ENCODE data around the gene KCNQ5.

The KCNQ5 gene

DNA sequence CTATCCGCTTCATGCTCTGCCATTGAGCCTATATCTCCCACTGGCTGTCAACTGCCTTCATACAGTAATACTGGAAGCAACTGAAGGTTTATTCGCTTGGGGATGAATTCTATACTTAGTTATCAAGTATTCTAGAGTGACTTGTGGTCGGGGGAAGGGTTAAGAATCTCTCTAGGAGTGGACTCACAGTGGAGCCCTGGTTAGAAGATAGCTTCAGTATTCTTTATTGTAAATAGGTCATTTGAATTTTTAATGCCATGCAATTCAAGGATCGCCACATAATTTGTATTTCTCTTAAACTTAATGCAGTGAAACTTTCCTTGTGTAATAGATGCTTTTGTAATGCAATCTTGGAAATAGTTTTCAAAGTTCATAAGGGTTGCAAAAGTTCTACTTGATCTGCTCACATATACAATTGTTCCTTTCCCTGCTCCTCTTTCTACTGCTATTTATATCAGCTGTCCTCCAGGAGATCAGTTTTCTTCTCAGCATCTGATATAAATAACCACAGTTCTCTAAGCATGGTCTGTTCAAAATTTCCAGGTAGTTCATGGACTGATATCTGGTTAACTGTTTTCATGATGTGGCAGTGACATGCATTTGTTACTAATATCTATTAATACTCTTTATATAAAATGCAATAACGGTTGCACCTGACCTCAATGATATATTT lies 120.3 kb downstream of the KCNQ5 start:
- DNase-seq: no peak
- ATAC-seq: no peak

DNA sequence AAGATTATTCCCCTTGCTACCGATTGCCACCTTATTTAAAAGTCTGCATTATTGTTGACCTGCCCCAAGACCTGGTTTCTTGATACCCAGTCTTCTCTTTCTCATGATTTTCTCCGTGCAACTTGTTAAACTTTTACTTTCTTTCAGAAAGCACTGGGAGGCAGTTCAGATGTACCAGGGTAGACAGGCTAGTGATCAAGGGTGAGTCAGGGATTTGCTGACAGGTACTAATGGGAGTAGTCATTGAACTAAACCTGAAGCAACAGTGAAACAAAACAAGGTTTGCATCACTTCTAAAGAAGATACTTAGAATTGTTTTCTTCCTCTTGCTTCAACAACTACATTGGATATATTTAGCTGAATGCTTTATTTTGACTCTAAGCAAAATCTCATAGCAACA lies 124.4 kb downstream of the KCNQ5 start:
- ATAC-seq: no peak

GRCh38 chr6:72748759-72749158 lies 126.9 kb downstream of the KCNQ5 start:
- ATAC-seq (peak; percentile 94), DNase-seq (peak; percentile 59)

More for the DNA sequence above, 124.4 kb downstream of the KCNQ5 start:
- DNase-seq: no peak

GRCh38 chr6:72755752-72756151 lies 133.9 kb downstream of the KCNQ5 start:
- no peak for DNase-seq
- ATAC-seq: no peak

DNA sequence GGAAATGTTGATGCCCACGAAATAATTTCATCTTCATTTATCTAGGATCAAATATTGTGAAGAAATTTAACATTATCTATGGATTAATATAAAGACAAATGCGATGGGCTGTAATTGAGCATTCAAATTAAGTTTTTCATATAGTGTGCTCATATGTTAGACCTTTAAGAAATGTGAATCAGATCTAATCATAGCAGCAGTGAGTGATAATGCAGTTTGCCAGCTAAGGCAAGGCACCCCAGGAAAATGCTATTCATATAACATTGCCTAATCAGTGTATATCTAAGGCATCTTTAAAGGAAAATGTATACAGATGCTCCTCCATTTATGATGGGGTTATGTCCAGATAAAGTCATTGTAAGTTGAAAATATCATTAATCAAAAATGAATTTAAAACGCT lies 135.2 kb downstream of the KCNQ5 start:
- ATAC-seq: no peak
- DNase-seq: no peak

GRCh38 chr6:72757926-72758325 lies 136.1 kb downstream of the KCNQ5 start:
- DNase-seq (no peak), ATAC-seq (no peak)

DNA sequence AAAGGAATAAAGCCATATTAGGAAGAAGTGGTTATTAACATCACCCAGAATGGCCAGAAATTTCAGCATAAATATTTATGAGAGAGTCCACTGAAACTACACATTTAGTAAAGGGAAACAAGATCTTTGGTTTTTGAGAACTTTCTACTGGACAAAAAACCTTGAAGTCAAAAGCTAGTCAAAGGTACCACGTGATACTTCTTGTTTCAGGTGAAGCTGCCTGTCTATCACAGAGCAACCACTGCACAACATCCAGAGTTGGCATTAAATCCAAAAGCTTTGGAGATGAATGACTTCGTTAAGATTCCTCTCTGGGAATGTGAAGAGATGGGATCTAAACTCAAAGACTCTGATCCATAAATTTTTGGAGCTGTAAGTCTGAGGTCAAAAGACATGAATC lies 137.0 kb downstream of the KCNQ5 start:
- DNase-seq (no peak), ATAC-seq (no peak)

- ATAC-seq: no peak
- no peak for DNase-seq
Observed at GRCh38 chr6:72760114-72760793, 138.4 kb downstream of the KCNQ5 start.

DNA sequence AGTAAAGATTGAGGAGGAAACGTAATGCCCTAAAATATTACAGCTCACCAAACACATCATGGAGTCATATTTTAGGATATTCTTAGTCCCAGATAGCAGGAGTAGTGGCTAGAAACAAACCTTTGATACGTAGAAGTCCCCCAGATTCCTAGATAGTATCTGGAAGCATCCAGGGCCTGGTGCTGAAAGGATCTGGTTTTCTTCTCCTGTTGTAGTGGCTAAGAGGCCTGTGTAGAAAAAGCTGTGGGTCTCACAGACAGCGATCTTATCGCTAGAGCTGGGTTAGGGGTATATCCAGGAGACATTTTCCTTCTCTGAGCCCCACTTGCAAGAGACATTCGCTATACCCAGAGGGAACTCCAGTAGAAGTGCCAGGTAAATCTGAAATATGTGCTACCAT lies 139.9 kb downstream of the KCNQ5 start:
- DNase-seq: no peak
- ATAC-seq: no peak

- DNase-seq (no peak), ATAC-seq (no peak)
Observed at GRCh38 chr6:72769459-72770125, 147.7 kb downstream of the KCNQ5 start.

- ATAC-seq (no peak), DNase-seq (no peak)
Observed at GRCh38 chr6:72770959-72771358, 149.1 kb downstream of the KCNQ5 start.

- ATAC-seq (no peak), DNase-seq (no peak)
Observed at GRCh38 chr6:72776456-72776855, 154.6 kb downstream of the KCNQ5 start.

DNA sequence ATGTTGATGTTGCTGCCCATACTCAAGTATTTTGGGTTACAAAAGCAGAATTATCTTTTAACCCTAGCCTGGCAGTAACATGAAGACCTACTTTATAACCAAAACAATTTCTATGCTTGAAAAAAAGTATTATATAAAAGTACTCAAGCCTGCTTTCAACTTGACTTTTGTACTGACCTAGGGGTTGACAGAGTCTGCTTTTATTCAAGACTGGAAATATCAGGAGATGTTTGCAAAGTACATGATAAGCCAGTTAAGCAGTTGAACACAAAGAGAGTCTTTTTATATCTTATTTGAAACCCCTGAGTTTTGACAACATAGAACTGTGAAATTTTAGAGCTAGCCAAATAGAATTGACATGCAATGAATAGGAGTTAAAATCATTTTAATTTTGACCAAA lies 159.8 kb downstream of the KCNQ5 start:
- DNase-seq (no peak), ATAC-seq (no peak)

DNA sequence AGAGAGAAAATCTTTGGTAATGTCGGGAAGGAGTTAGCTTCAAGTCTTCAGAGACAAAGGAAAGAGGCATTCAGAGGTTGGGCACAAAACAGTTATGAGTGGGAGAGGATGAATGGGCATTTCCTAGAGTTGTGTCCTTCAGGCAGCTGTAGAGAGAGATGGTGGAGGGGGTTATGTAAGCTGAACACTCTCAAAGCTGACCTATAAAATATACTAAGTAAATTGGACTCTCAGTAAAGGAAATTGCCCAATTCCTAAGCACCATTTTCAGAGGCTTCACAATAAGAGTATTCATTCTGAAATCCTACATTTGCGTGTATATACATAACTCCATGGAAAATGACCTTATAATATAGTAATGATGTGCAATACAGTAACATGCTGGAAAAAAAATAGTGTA lies 161.2 kb downstream of the KCNQ5 start:
- no peak for ATAC-seq

DNA sequence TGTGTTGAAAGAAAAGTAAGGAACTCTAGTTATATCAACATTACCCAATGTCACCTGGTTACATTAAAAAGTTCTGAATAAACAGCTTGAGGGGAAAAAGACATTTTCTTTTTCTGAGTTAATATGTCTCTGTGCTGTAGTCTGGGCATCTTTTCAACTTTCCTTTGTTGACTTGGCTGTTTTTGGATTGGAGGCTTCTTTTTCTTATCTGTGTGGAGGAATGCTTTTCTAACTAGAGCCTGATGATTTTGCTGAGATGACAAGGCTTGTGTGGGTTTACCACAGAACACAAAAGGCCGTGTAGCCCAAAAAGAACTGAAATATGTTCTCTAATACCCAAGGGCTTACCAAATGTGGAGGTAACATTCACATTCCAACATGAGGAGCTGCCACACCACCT lies 161.8 kb downstream of the KCNQ5 start:
- DNase-seq: no peak

More for the DNA sequence above, 161.2 kb downstream of the KCNQ5 start:
- no peak for DNase-seq

GRCh38 chr6:72784071-72784470 lies 162.2 kb downstream of the KCNQ5 start:
- ATAC-seq (no peak), DNase-seq (no peak)

More for the DNA sequence above, 161.8 kb downstream of the KCNQ5 start:
- no peak for ATAC-seq

DNA sequence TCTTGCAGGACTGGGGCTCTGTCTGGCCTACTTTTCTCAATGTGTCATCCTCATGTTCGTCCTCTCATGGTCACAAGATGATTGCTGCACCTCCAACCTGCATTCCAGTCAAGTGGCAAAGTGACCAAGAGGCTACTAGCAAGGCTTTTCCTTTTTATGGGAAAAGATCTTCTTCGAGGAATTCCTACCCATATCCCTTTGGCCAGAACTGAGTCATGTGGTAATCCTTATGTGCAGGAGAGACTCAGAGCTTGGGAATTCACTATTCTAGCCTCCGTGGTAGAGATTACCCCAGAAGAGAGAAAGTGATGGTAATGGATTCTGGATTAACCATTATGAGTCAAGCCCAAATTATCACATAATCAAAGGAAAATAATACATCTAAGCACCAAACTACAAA lies 162.7 kb downstream of the KCNQ5 start:
- ATAC-seq: no peak
- no peak for DNase-seq

DNA sequence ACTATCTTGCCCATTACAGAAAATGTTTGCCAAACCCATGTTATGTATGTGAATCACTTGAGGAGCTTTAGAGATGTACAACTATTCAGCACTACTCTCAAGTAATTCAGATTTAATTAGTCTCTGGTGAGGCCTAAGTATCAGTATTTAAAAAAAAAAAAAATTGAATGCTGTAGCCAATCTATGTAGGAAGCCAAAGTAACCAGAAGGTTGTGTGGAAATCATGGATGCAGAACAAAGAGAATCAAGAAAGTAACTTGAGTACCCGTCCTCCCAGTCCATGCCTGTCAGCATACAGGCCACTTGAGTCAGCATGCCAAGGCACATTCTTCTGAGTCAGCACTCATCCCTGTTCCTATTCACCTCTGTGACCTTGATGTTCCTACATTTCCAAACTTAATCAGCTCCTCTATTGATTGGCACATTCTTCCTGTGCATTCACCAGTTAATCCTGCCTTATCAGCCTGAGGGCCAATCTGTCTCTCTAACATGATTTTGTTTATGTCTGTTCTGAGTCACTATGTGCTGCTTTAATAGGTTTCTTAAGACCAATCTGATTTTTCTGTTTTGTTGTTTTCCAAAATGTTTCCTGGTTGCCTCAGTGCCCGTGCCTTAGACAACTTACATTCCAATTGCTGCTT lies 165.6 kb downstream of the KCNQ5 start:
- ATAC-seq (no peak), DNase-seq (no peak)

GRCh38 chr6:72788188-72788587 lies 166.3 kb downstream of the KCNQ5 start:
- no peak for ATAC-seq
- DNase-seq: no peak

GRCh38 chr6:72789145-72789544 lies 167.3 kb downstream of the KCNQ5 start:
- DNase-seq (no peak), ATAC-seq (no peak)

DNA sequence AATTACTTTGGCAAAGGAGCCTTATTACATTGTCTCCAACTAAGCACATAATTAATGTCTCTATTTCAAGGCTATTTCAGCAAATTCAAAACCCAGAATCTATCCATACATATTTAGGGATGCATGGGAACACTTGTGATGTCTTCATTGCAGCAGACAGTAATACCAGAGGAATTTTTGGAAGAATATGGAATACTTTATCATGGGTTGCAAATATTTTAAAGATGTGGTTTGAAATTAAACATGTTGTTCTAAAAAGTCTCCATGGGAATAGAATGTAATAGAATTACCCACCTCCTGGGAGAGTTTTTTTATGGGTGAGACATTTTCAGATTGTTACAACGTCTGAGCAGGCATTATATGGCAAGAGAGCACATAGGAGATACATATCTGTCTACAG lies 170.8 kb downstream of the KCNQ5 start:
- ATAC-seq: no peak
- DNase-seq: no peak

- ATAC-seq (no peak), DNase-seq (no peak)
Observed at GRCh38 chr6:72793641-72794395, 172.0 kb downstream of the KCNQ5 start.

Measured in stimulated activated naive CD8-positive, alpha-beta T cell treated with anti-CD3 and anti-CD28 coated beads, Interleukin-15, Interleukin-2, amounts not matched to agents 100 U/mL and 50 U/mL, for 24 hours (primary cell).